ENCODE data around the gene LAT. TPM values are rescaled to one million over a fixed set of nuclear protein-coding genes. Genes with fewer than 3 reads are reported as not detected.

LAT gene
- total RNA-seq, 1 experiment from 2014 or later = 4.3 TPM

GRCh38 chr16:28935346-28935745 is 49.5 kb upstream of the LAT start:
- Histone ChIP-seq H3K9ac (ENCODE audit: extremely low read depth, insufficient read length, low read length) (no peak overlapping the region), H2BK15ac (ENCODE audit: low read depth, low read length) (no peak overlapping the region), H2AFZ (ENCODE audit: low read length) (no peak overlapping the region), H2BK5ac (ENCODE audit: insufficient read length, low read length) (no peak overlapping the region), H3K27ac (ENCODE audit: insufficient read length, low read depth, low read length) (no peak overlapping the region), H2AK5ac (ENCODE audit: insufficient read length, low read length) (no peak overlapping the region), H3K9me3 (ENCODE audit: control insufficient read depth, low read depth, low read length) (no peaks in the 10 kb centered on the region), H3K18ac (ENCODE audit: insufficient read length, low read depth, low read length) (no peak overlapping the region), H4K8ac (replicated peaks; ENCODE audit: insufficient read length, low read depth, low read length) (no peak overlapping the region), H4K91ac (ENCODE audit: insufficient read length, low read depth, low read length) (no peak overlapping the region), H3K79me1 (ENCODE audit: insufficient read depth, low read depth, low read length, poor library complexity, severe bottlenecking) (no peaks in the 10 kb centered on the region), H2BK20ac (ENCODE audit: low read depth, low read length, poor library complexity, severe bottlenecking) (no peak overlapping the region), H3K14ac (ENCODE audit: insufficient read depth, low read length) (no peak overlapping the region), H3K56ac (ENCODE audit: insufficient read length, low read depth, low read length) (no peak overlapping the region), H2BK120ac (ENCODE audit: low read depth, low read length, poor library complexity, severe bottlenecking) (no peak overlapping the region), H3K27me3 (ENCODE audit: insufficient read depth, low read length) (no peaks in the 10 kb centered on the region), H4K5ac (ENCODE audit: insufficient read length, low read depth, low read length) (no peak overlapping the region), H3K4me2 (ENCODE audit: insufficient read depth, insufficient read length, low read length) (no peak overlapping the region), H3K4ac (ENCODE audit: low read depth, low read length) (no peak overlapping the region), H3K4me1 (ENCODE audit: insufficient read depth, low read length) (no peaks in the 10 kb centered on the region), H3K79me2 (ENCODE audit: insufficient read depth, low read length) (no peaks in the 10 kb centered on the region), H3K23ac (ENCODE audit: insufficient read length, low read depth, low read length) (no peak overlapping the region), H3K23me2 (ENCODE audit: insufficient read length, low read depth, low read length, poor library complexity, severe bottlenecking) (peaks cover 5% of the 10 kb centered on the region), H3T11ph (ENCODE audit: low read length) (no peak overlapping the region), H2BK12ac (ENCODE audit: insufficient read length, low read depth, low read length) (no peak overlapping the region), H4K20me1 (ENCODE audit: control insufficient read depth, insufficient read depth, insufficient read length) (no peaks in the 10 kb centered on the region)
- Mint-ChIP-seq H3K9me3 (no peaks in the 10 kb centered on the region), H3K27me3 (ENCODE audit: low read depth) (peaks cover 15% of the 10 kb centered on the region), H3K4me3 (no peak overlapping the region), H3K36me3 (ENCODE audit: insufficient read depth in 1 of 3, low read depth in 3 of 3) (no peaks in the 10 kb centered on the region; a peak in 1 of 7 replicates), H3K27ac (no peak overlapping the region), H3K4me1 (peaks cover 11 to 12% of the 10 kb centered on the region in 2 experiments)
- WGBS (ENCODE audit: extremely low coverage, insufficient read length, low lambda C conversion rate) = no CpG with 5 or more reads among the region's 4 CpGs
- no peak for DNase-seq
- TF ChIP-seq CTCF (conservative IDR thresholded peaks at IDR 0.05) = no peak
